ENCODE measurements around the gene GLT6D1.

The GLT6D1 gene

GRCh38 chr9:135584934-135585333, 54.4 kb downstream of the GLT6D1 start:
- no peak for DNase-seq (ENCODE audit: low read depth in 2 of 2)

GRCh38 chr9:135584371-135584770, 55.0 kb downstream of the GLT6D1 start:
- DNase-seq (ENCODE audit: low read depth in 2 of 2), result no peak

- no peak for DNase-seq (ENCODE audit: low read depth in 2 of 2)
Observed at GRCh38 chr9:135583688-135584011, 55.7 kb downstream of the GLT6D1 start.

GRCh38 chr9:135582966-135583687, 56.2 kb downstream of the GLT6D1 start:
- DNase-seq (ENCODE audit: low read depth in 2 of 2), result no peak

- no peak for DNase-seq (ENCODE audit: low read depth in 2 of 2)
Observed at GRCh38 chr9:135582541-135582940, 56.8 kb downstream of the GLT6D1 start.

GRCh38 chr9:135581636-135582426, 57.5 kb downstream of the GLT6D1 start:
- no peak for DNase-seq (ENCODE audit: low read depth in 2 of 2)

- no peak for DNase-seq (ENCODE audit: low read depth in 2 of 2)
Observed at GRCh38 chr9:135580664-135581380, 58.5 kb downstream of the GLT6D1 start.

GRCh38 chr9:135579889-135580660, 59.3 kb downstream of the GLT6D1 start:
- no peak for DNase-seq (ENCODE audit: low read depth in 2 of 2)

- DNase-seq (ENCODE audit: low read depth in 2 of 2), result no peak
Observed at GRCh38 chr9:135579356-135579755, 60.0 kb downstream of the GLT6D1 start.

- no peak for DNase-seq (ENCODE audit: low read depth in 2 of 2)
Observed at GRCh38 chr9:135577256-135577655, 62.1 kb downstream of the GLT6D1 start.

- DNase-seq (ENCODE audit: low read depth in 2 of 2), result no peak
Observed at GRCh38 chr9:135575995-135576631, 63.2 kb downstream of the GLT6D1 start.

- DNase-seq (ENCODE audit: low read depth in 2 of 2), result no peak
Observed at GRCh38 chr9:135574943-135575342, 64.4 kb downstream of the GLT6D1 start.

GRCh38 chr9:135574331-135574730, 65.0 kb downstream of the GLT6D1 start:
- no peak for DNase-seq (ENCODE audit: low read depth in 2 of 2)

Data from stimulated activated CD4-positive, alpha-beta T cell treated with anti-CD3 and anti-CD28 coated beads, Interleukin-15, amount 100 ng/mL, for 48 hours (primary cell).